ENCODE data around the gene ACER3. TPM values are rescaled to one million over a fixed set of nuclear protein-coding genes. Genes with fewer than 3 reads are reported as not detected.

ACER3 gene
- total RNA-seq, 2 donors from 2014 or later, result 18.5 to 23.2 TPM

DNA sequence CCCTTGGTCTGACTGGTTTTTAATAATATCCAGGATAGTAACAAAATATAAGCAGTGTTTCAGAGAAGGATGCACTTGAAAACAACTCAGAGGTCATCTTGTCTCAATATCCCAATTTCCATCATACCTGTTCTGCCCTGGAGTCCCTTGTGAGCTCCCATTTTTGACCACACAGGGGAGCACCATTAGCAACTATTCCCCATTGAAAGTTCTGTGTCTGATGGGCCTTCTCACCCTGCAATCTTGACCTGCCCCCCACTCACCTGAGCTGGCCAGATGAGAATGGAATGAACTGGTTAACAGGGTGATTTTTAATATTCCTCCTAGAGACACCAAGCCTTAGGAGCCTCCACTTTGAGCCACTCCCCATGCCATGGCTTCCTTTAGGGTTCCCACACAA is 202.2 kb downstream of the ACER3 start:
- Histone ChIP-seq H3K27ac (ENCODE audit: low read depth, low read length) (no peak overlapping the region), H3K4me3 (ENCODE audit: low read length) (no peak overlapping the region), H3K4me1 (ENCODE audit: control insufficient read depth, insufficient read depth, low read length) (peaks cover 8% of the 10 kb centered on the region), H3K9ac (ENCODE audit: extremely low read depth, low read length, poor library complexity, severe bottlenecking) (no peak overlapping the region), H3K27me3 (ENCODE audit: control insufficient read depth, insufficient read depth, low read length, poor library complexity, severe bottlenecking) (no peaks in the 10 kb centered on the region), H3K36me3 (ENCODE audit: control insufficient read depth, insufficient read depth, low read length) (no peaks in the 10 kb centered on the region), H3K9me3 (ENCODE audit: control insufficient read depth, low read length) (no peaks in the 10 kb centered on the region)
- peak; percentile 53 for DNase-seq
- no peak overlapping the region for H3K27ac Mint-ChIP-seq
- peaks cover 20% of the 10 kb centered on the region for H3K27me3 Mint-ChIP-seq (ENCODE audit: insufficient read depth)
- no peak overlapping the region for H3K4me3 Mint-ChIP-seq
- TF ChIP-seq, protein P1, sequence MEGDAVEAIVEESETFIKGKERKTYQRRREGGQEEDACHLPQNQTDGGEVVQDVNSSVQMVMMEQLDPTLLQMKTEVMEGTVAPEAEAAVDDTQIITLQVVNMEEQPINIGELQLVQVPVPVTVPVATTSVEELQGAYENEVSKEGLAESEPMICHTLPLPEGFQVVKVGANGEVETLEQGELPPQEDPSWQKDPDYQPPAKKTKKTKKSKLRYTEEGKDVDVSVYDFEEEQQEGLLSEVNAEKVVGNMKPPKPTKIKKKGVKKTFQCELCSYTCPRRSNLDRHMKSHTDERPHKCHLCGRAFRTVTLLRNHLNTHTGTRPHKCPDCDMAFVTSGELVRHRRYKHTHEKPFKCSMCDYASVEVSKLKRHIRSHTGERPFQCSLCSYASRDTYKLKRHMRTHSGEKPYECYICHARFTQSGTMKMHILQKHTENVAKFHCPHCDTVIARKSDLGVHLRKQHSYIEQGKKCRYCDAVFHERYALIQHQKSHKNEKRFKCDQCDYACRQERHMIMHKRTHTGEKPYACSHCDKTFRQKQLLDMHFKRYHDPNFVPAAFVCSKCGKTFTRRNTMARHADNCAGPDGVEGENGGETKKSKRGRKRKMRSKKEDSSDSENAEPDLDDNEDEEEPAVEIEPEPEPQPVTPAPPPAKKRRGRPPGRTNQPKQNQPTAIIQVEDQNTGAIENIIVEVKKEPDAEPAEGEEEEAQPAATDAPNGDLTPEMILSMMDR (conservative IDR thresholded peaks at IDR 0.05), result peak; percentile 71
- peaks cover 15% of the 10 kb centered on the region for H3K4me1 Mint-ChIP-seq
- H3K36me3 Mint-ChIP-seq (ENCODE audit: low read depth), result no peaks in the 10 kb centered on the region
- peaks cover 5% of the 10 kb centered on the region for H3K9me3 Mint-ChIP-seq

DNA sequence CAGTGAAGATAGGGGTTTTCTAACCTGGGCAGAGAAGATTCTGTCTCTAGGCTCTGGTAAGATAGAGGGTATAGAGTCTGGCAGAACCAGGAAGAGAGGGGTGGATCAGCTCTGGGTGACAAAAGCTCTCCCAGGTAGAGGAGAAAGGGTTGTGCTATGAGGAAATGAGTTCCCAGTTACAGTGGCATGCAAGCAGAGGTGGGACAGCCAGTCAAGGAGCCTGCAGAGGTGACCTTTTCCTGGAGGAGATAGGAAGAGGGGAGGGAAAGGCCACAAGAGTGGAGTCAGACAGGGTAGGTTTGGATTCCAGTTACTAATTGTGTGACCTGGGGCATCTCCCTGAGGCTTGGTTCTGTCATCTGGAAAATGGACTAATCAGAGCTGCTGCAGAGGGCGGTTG is 202.7 kb downstream of the ACER3 start:
- no peak overlapping the region for H3K9ac ChIP-seq (ENCODE audit: extremely low read depth, low read length, poor library complexity, severe bottlenecking)
- no peaks in the 10 kb centered on the region for H3K36me3 ChIP-seq (ENCODE audit: control insufficient read depth, insufficient read depth, low read length)
- peaks cover 8% of the 10 kb centered on the region for H3K4me1 ChIP-seq (ENCODE audit: control insufficient read depth, insufficient read depth, low read length)
- TF ChIP-seq, protein P1 (conservative IDR thresholded peaks at IDR 0.05), result no peak
- H3K27me3 ChIP-seq (ENCODE audit: control insufficient read depth, insufficient read depth, low read length, poor library complexity, severe bottlenecking), result no peaks in the 10 kb centered on the region
- no peak overlapping the region for H3K27ac ChIP-seq (ENCODE audit: low read depth, low read length)
- no peaks in the 10 kb centered on the region for H3K9me3 ChIP-seq (ENCODE audit: control insufficient read depth, low read length)
- Mint-ChIP-seq H3K9me3 (peaks cover 5% of the 10 kb centered on the region), H3K4me1 (peaks cover 15% of the 10 kb centered on the region), H3K27ac (no peak overlapping the region), H3K27me3 (ENCODE audit: insufficient read depth) (peaks cover 21% of the 10 kb centered on the region), H3K36me3 (ENCODE audit: low read depth) (no peaks in the 10 kb centered on the region), H3K4me3 (no peak overlapping the region)
- WGBS, 2 experiments (ENCODE audit: insufficient coverage in 1 of 2, insufficient read length in 1 of 2), result 90 to 100% methylated on average over 1 of the region's 1 CpG
- peak; percentile 33 for DNase-seq
- no peak overlapping the region for H3K4me3 ChIP-seq (ENCODE audit: low read length)

DNA sequence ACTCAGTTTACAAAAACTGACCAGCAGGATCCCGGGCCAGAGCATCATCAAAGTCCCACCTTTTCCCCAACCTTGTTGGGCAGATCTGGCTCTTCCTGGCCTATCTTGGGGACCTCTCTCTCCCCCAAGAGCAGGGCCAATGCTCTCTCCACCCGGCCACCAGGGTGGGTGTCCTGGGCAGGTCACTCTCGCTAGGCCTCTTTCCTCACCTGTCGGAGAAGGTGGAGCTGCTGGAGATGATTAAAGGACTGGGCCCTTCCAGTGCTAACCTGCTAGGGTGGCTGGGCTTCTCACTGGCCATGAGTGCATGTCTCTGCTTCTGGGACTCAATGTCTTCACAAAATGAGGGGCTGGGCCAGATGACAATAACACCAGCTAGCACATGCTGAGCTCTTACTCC is 203.1 kb downstream of the ACER3 start:
- H3K9me3 ChIP-seq (ENCODE audit: control insufficient read depth, low read length), result no peaks in the 10 kb centered on the region
- H3K9me3 Mint-ChIP-seq, result peaks cover 5% of the 10 kb centered on the region
- DNase-seq, result peak; percentile 35
- no peak overlapping the region for H3K4me3 Mint-ChIP-seq
- no peak overlapping the region for H3K4me3 ChIP-seq (ENCODE audit: low read length)
- no peak overlapping the region for H3K9ac ChIP-seq (ENCODE audit: extremely low read depth, low read length, poor library complexity, severe bottlenecking)
- no peak overlapping the region for H3K27ac Mint-ChIP-seq
- TF ChIP-seq, protein P1 (conservative IDR thresholded peaks at IDR 0.05), result no peak
- H3K36me3 Mint-ChIP-seq (ENCODE audit: low read depth), result no peaks in the 10 kb centered on the region
- peaks cover 23% of the 10 kb centered on the region for H3K27me3 Mint-ChIP-seq (ENCODE audit: insufficient read depth)
- 90 to 100% methylated on average over 1 to 4 of the region's 4 CpGs for WGBS, 2 experiments (ENCODE audit: insufficient coverage in 1 of 2, insufficient read length in 1 of 2)
- H3K27ac ChIP-seq (ENCODE audit: low read depth, low read length), result no peak overlapping the region
- no peaks in the 10 kb centered on the region for H3K27me3 ChIP-seq (ENCODE audit: control insufficient read depth, insufficient read depth, low read length, poor library complexity, severe bottlenecking)
- peaks cover 8% of the 10 kb centered on the region for H3K4me1 ChIP-seq (ENCODE audit: control insufficient read depth, insufficient read depth, low read length)
- H3K36me3 ChIP-seq (ENCODE audit: control insufficient read depth, insufficient read depth, low read length), result no peaks in the 10 kb centered on the region
- peaks cover 15% of the 10 kb centered on the region for H3K4me1 Mint-ChIP-seq

Measured in endodermal cell (in vitro differentiated cells).